Progenitor cell of endocrine pancreas (in vitro differentiated cells): ENCODE results near the gene MYB. TPM values are rescaled to one million over a fixed set of nuclear protein-coding genes. Genes with fewer than 3 reads are reported as not detected.
"Not testable (repeated sequence)": the region's sequence is repeated elsewhere in the genome, so short reads cannot be mapped to it uniquely, and the experiment has no call there.

Experiments
- DNase-seq: peaks from one replicate; pipeline ENCODE4 v3.0.0; 2021; ENCODE audit warnings: low spot score; ENCODE audit not compliant: unreplicated experiment
- H3K27ac Mint-ChIP-seq: 2 replicates; pipeline ENCODE4 v1.8.0; 2021; ENCODE audit warnings: mild to moderate bottlenecking, moderate library complexity, mixed read lengths
- H3K27me3 Mint-ChIP-seq: 2 replicates; pipeline ENCODE4 v1.8.0; 2021; ENCODE audit warnings: mixed read lengths
- H3K36me3 Mint-ChIP-seq: 2 replicates; pipeline ENCODE4 v1.8.0; 2022; ENCODE audit warnings: mixed read lengths; ENCODE audit not compliant: insufficient read depth
- H3K4me1 Mint-ChIP-seq: 2 replicates; pipeline ENCODE4 v1.8.0; 2021; ENCODE audit warnings: low read depth, mixed read lengths
- H3K4me3 Mint-ChIP-seq: 2 replicates; pipeline ENCODE4 v1.8.0; 2021; ENCODE audit warnings: low read depth, mild to moderate bottlenecking, moderate library complexity, mixed read lengths
- H3K9me3 Mint-ChIP-seq: 2 replicates; pipeline ENCODE4 v1.8.0; 2021; ENCODE audit warnings: low read depth, mixed read lengths
- total RNA-seq: library from RNA; stranded (reverse); gene quantifications from 2 replicates; pipeline ENCODE4 v1.2.1, GENCODE V29; 2021
- TF ChIP-seq, protein P1 (sequence below): fragments of 200-600 bp; sonication (generic); IDR thresholded peaks from one replicate; pipeline ENCODE4 v1.5.0; 2021; ENCODE audit warnings: antibody characterized with exemption, mild to moderate bottlenecking; ENCODE audit not compliant: unreplicated experiment

The MYB gene
- total RNA-seq, 1 donor from 2014 or later = 5.6 TPM

DNA sequence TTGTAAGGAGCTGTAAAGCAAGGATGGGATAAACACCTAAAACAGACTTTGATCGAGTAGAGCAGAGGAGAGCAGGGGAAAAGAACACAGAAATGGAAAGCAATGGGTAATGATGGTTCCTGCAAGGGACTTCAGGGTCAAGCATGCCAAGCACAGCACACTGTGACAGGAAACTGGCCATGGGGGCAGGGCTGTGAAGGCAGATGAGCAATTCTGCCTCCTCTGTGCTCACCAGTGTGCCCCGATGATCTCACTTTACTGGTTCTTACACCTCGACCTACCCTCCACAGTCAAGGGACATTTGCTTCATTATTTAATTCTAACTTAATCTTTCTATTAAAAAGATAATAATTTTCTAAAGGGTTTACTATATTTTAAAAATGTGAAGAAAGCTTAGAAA, 21.6 kb upstream of the MYB start:
- Mint-ChIP-seq H3K27ac (no peak overlapping the region), H3K9me3 (no peaks in the 10 kb centered on the region), H3K27me3 (peaks cover 24% of the 10 kb centered on the region), H3K36me3 (no peaks in the 10 kb centered on the region), H3K4me3 (no peak overlapping the region), H3K4me1 (peaks cover 5% of the 10 kb centered on the region)
- DNase-seq = no peak
- TF ChIP-seq, protein P1, sequence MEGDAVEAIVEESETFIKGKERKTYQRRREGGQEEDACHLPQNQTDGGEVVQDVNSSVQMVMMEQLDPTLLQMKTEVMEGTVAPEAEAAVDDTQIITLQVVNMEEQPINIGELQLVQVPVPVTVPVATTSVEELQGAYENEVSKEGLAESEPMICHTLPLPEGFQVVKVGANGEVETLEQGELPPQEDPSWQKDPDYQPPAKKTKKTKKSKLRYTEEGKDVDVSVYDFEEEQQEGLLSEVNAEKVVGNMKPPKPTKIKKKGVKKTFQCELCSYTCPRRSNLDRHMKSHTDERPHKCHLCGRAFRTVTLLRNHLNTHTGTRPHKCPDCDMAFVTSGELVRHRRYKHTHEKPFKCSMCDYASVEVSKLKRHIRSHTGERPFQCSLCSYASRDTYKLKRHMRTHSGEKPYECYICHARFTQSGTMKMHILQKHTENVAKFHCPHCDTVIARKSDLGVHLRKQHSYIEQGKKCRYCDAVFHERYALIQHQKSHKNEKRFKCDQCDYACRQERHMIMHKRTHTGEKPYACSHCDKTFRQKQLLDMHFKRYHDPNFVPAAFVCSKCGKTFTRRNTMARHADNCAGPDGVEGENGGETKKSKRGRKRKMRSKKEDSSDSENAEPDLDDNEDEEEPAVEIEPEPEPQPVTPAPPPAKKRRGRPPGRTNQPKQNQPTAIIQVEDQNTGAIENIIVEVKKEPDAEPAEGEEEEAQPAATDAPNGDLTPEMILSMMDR = no peak

DNA sequence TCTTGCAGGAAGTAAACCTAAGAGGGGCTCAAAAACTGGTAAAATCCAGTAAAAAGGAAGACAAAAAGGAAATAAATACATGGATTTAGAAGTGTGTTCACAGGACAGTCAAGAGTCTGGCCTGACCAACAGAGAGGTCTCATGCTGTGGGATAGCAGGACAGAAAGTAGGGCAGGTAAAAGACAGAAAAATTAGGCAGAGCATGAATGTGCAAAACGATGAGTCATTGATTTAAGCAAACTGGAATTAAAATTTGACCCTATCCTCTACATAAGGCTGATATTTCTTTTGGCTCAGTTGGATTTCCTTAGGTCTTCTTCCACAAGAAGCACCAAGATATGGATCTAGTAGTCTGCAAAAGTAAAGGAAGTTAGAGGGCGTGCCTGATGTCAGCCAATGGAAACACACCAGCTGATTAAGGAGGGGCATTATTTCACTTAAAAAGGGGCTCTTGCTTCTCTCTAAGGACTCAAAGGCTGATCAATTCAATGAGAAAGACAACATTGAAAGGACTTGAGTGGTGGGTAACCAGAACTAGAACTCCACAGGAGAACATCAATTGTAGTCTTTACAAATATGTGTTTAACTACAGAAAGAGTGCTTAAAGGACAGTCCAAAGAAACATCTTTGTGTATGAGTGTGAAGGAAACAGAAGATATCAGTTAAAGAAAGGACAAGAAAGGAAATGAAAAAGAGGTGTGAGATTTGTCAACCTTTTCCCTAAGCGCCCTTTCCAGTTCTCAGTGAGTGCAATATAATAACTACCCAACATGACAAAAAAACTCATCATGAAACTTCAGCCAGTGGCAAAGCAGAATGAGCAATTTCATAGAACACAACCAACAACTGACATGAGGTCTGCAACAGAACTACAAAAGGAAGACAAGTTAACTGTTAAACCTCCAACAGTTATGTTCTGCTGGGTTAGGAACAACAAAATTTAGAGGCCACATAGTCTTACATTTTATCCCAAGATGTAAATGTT, 19.4 kb upstream of the MYB start:
- Mint-ChIP-seq H3K9me3 (no peaks in the 10 kb centered on the region), H3K27me3 (peaks cover 23% of the 10 kb centered on the region), H3K27ac (no peak overlapping the region), H3K4me3 (no peak overlapping the region), H3K4me1 (no peaks in the 10 kb centered on the region), H3K36me3 (no peaks in the 10 kb centered on the region)
- TF ChIP-seq, protein P1 = no peak
- DNase-seq = no peak

DNA sequence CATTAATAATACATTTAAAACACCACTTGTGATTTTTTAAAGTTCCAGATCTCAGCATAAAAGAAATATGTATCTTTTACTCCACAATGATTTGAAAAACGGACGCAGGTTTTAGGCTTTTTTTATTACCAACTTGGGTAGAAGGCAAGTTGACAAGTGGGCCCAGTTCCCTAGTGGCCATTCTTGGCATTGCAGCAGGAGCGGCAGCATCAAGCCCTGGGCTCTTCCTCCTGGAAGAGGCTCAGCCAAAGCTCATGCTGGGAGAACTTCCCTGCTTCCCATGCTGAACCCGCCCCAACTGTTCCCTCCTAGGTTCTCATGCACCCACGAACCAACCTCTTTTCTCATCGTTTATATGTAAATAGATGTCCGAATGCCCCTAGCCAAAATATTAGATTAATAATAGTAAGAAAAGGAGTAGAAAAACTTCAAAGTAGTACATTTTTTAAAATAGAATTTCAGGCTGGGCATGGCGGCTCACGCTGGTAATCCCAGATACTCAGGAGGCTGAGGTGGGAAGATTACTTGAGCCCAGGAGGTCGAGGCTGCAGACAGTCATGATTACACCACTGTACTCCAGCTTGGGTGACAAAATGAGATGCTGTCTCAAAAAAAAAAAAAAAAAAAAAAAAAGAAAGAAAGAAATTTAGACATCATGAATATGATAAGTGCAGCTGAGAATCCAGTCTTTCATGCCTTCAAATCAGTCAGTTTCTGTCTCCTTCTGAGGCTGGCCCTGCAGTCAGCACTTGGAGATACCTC, 18.2 kb upstream of the MYB start:
- no peaks in the 10 kb centered on the region for H3K9me3 Mint-ChIP-seq
- peak; percentile 34 for DNase-seq

DNA sequence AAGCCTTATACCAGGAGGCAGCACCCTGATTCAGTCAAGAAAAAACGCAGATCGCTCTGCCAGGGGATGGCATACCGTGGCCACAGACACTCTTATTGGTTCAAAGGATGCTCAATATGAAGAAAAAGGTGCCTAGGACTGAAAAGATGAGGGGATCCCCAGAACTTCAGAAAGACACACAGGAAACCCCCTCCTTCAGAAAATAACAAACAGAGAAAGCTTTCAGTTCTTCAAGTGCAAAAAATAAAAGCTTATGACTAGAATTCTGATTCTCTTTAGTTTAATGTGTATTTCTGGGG, 17.7 kb upstream of the MYB start:
- H3K36me3 Mint-ChIP-seq = no peaks in the 10 kb centered on the region
- no peaks in the 10 kb centered on the region for H3K9me3 Mint-ChIP-seq
- TF ChIP-seq, protein P1 = no peak
- no peak overlapping the region for H3K27ac Mint-ChIP-seq
- peaks cover 23% of the 10 kb centered on the region for H3K27me3 Mint-ChIP-seq
- no peak overlapping the region for H3K4me3 Mint-ChIP-seq
- no peaks in the 10 kb centered on the region for H3K4me1 Mint-ChIP-seq
- no peak for DNase-seq

More for the DNA sequence above, 18.2 kb upstream of the MYB start:
- H3K27ac Mint-ChIP-seq = no peak overlapping the region
- H3K4me1 Mint-ChIP-seq = no peaks in the 10 kb centered on the region
- peaks cover 23% of the 10 kb centered on the region for H3K27me3 Mint-ChIP-seq
- no peaks in the 10 kb centered on the region for H3K36me3 Mint-ChIP-seq
- H3K4me3 Mint-ChIP-seq = no peak overlapping the region
- TF ChIP-seq, protein P1 = peak; percentile 70

DNA sequence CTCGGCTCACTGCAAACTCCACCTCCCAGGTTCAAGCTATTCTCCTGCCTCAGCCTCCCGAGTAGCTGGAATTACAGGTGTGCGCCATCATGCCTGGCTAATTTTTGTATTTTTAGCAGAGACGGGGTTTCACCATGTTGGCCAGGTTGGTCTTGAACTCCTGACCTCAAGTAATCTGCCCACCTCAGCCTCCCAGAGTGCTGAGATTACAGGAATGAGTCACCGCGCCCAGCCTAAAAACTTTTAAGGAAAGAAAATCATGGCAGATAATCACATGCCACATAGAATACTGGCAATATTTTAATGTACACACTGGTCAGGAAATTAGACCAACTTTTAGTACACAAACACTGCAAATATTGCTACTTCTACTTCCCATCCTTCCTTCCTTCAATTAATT, 16.7 kb upstream of the MYB start:
- not testable (repeated sequence) for H3K9me3 Mint-ChIP-seq, H3K36me3 Mint-ChIP-seq, H3K4me3 Mint-ChIP-seq, H3K4me1 Mint-ChIP-seq, H3K27ac Mint-ChIP-seq, DNase-seq
- H3K27me3 Mint-ChIP-seq = peaks cover 18% of the 10 kb centered on the region
